Measurements from ENCODE around the gene YAF2.

Gene YAF2

GRCh38 chr12:42109031-42109430 lies 129.0 kb downstream of the YAF2 start:
- H3K27ac ChIP-seq, result no peak overlapping the region
- no peak for TF ChIP-seq CTCF (conservative IDR thresholded peaks at IDR 0.05)

Data from VCaP (cell line).